Activated T-helper 1 cell treated with anti-CD3 and anti-CD28 coated beads, Interleukin-2, amount 50 U/mL, for 16 hours (primary cell): ENCODE data around the gene RXRA.

Source experiments
- DNase-seq, 2 donors: peaks; one replicate each; pipeline ENCODE4 v3.0.0-alpha.2; 2020; ENCODE audit warnings: low read depth in 1 of 2, low spot score in 1 of 2

Gene RXRA

GRCh38 chr9:134322781-134323241, 3.4 kb upstream of the RXRA start:
- no peak for DNase-seq

GRCh38 chr9:134323741-134324358, 2.4 kb upstream of the RXRA start:
- no peak for DNase-seq

GRCh38 chr9:134324359-134325095, 1.7 kb upstream of the RXRA start:
- DNase-seq, result no peak

- no peak for DNase-seq
Measured at GRCh38 chr9:134325096-134325812, 1.0 kb upstream of the RXRA start.

- DNase-seq, result no peak
Measured at GRCh38 chr9:134326724-134327601, 708 bp downstream of the RXRA start.

GRCh38 chr9:134327671-134328231, 1.5 kb downstream of the RXRA start:
- no peak for DNase-seq

GRCh38 chr9:134328341-134328840, 2.1 kb downstream of the RXRA start:
- DNase-seq, result no peak

GRCh38 chr9:134328841-134329575, 2.8 kb downstream of the RXRA start:
- DNase-seq, result no peak

GRCh38 chr9:134329576-134329855, 3.3 kb downstream of the RXRA start:
- DNase-seq, result no peak

- no peak for DNase-seq
Measured at GRCh38 chr9:134329886-134330285, 3.6 kb downstream of the RXRA start.

GRCh38 chr9:134330590-134330989, 4.3 kb downstream of the RXRA start:
- no peak for DNase-seq

- no peak for DNase-seq
Measured at GRCh38 chr9:134331186-134332025, 5.2 kb downstream of the RXRA start.

- no peak for DNase-seq
Measured at GRCh38 chr9:134332266-134332665, 6.0 kb downstream of the RXRA start.

GRCh38 chr9:134332841-134333233, 6.6 kb downstream of the RXRA start:
- no peak for DNase-seq

- DNase-seq, result no peak
Measured at GRCh38 chr9:134333234-134333873, 7.1 kb downstream of the RXRA start.

- DNase-seq, result no peak
Measured at GRCh38 chr9:134333874-134334581, 7.8 kb downstream of the RXRA start.

- no peak for DNase-seq
Measured at GRCh38 chr9:134335061-134335460, 8.8 kb downstream of the RXRA start.
